ENCODE data around the gene PLAAT5.
A peak's percentile ranks its signal among the peaks of the same experiment; 100 is the strongest.

The PLAAT5 gene

GRCh38 chr11:63499874-63500273, 8.9 kb upstream of the PLAAT5 start:
- H3K4me3 ChIP-seq (ENCODE audit: low read length) = no peak overlapping the region
- H3K4me2 ChIP-seq (ENCODE audit: low read length) = no peak overlapping the region
- peaks cover 23% of the 10 kb centered on the region for H3K27me3 ChIP-seq (ENCODE audit: control insufficient read depth, insufficient read depth, low read length)
- no peaks in the 10 kb centered on the region for H3K36me3 ChIP-seq (ENCODE audit: insufficient read depth, low read length)
- no peak overlapping the region for H3K9ac ChIP-seq (ENCODE audit: low read depth, low read length)
- no peaks in the 10 kb centered on the region for H3K9me3 ChIP-seq (replicated peaks; ENCODE audit: low read length)
- H3K4me1 ChIP-seq (ENCODE audit: control insufficient read depth, insufficient read depth, low read length) = no peaks in the 10 kb centered on the region

- Histone ChIP-seq H3K4me1 (ENCODE audit: control insufficient read depth, insufficient read depth, low read length) (peaks cover 13% of the 10 kb centered on the region), H3K9me3 (replicated peaks; ENCODE audit: low read length) (no peaks in the 10 kb centered on the region), H3K36me3 (ENCODE audit: insufficient read depth, low read length) (no peaks in the 10 kb centered on the region), H3K9ac (ENCODE audit: low read depth, low read length) (no peak overlapping the region), H3K4me3 (ENCODE audit: low read length) (no peak overlapping the region), H3K4me2 (ENCODE audit: low read length) (no peak overlapping the region), H3K27me3 (ENCODE audit: control insufficient read depth, insufficient read depth, low read length) (peaks cover 62% of the 10 kb centered on the region)
Observed at GRCh38 chr11:63494975-63495374, 4.0 kb upstream of the PLAAT5 start.

DNA sequence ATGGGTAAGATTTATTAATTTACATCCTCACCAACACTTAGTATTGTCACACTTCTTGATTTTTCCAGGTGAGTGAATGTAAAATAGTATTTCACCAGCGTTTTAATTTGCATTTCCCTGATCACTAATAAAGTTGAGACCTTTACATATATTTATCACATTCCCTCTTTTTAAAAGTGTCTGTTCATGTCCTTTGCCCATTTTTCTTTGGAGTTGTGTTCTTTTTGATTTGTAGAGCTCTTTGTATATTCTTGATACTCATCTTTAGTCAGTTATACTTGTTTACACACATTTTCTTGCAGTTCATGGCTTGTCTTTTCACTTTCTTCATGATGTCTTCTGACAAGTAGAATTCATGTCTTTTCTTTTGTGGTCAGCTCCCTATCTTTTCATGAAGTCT, 2.2 kb upstream of the PLAAT5 start:
- Histone ChIP-seq H3K4me2 (ENCODE audit: low read length) (no peak overlapping the region), H3K4me3 (ENCODE audit: low read length) (no peak overlapping the region), H3K9ac (ENCODE audit: low read depth, low read length) (no peak overlapping the region), H3K9me3 (replicated peaks; ENCODE audit: low read length) (no peaks in the 10 kb centered on the region), H3K27me3 (ENCODE audit: control insufficient read depth, insufficient read depth, low read length) (peaks cover 74% of the 10 kb centered on the region), H3K36me3 (ENCODE audit: insufficient read depth, low read length) (no peaks in the 10 kb centered on the region), H3K4me1 (ENCODE audit: control insufficient read depth, insufficient read depth, low read length) (peaks cover 13% of the 10 kb centered on the region)

DNA sequence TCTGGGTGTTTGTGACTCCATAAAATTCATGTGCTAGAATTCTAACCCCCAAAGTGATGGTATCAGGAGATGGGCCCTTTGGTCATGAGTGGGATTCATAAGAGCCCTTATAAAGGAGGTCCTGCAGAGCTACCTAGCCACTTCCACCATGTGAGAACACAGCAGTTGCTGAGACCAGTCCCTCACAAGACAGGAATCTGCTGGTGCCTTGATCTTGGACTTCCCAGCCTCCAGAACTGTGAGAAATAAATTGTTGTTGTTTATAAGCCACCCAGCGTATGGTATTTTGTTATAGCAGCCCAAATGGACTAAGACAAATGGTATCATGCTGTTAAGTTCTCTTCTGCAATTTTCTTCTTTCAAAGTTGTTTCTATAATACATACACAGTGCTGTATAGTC, 1.5 kb upstream of the PLAAT5 start:
- Histone ChIP-seq H3K9ac (ENCODE audit: low read depth, low read length) (no peak overlapping the region), H3K4me2 (ENCODE audit: low read length) (no peak overlapping the region), H3K27me3 (ENCODE audit: control insufficient read depth, insufficient read depth, low read length) (peaks cover 74% of the 10 kb centered on the region), H3K9me3 (replicated peaks; ENCODE audit: low read length) (no peaks in the 10 kb centered on the region), H3K4me3 (ENCODE audit: low read length) (no peak overlapping the region), H3K4me1 (ENCODE audit: control insufficient read depth, insufficient read depth, low read length) (peaks cover 13% of the 10 kb centered on the region), H3K36me3 (ENCODE audit: insufficient read depth, low read length) (no peaks in the 10 kb centered on the region)

GRCh38 chr11:63491636-63492372, 837 bp upstream of the PLAAT5 start:
- H3K27me3 ChIP-seq (ENCODE audit: control insufficient read depth, insufficient read depth, low read length) = peaks cover 76% of the 10 kb centered on the region
- H3K4me3 ChIP-seq (ENCODE audit: low read length) = no peak overlapping the region
- no peak overlapping the region for H3K9ac ChIP-seq (ENCODE audit: low read depth, low read length)
- no peaks in the 10 kb centered on the region for H3K36me3 ChIP-seq (ENCODE audit: insufficient read depth, low read length)
- H3K9me3 ChIP-seq (replicated peaks; ENCODE audit: low read length) = no peaks in the 10 kb centered on the region
- H3K4me2 ChIP-seq (ENCODE audit: low read length) = peak overlapping the region; percentile 82
- peaks cover 13% of the 10 kb centered on the region for H3K4me1 ChIP-seq (ENCODE audit: control insufficient read depth, insufficient read depth, low read length)

GRCh38 chr11:63491240-63491587, 247 bp upstream of the PLAAT5 start:
- Histone ChIP-seq H3K9ac (ENCODE audit: low read depth, low read length) (no peak overlapping the region), H3K4me1 (ENCODE audit: control insufficient read depth, insufficient read depth, low read length) (peaks cover 13% of the 10 kb centered on the region), H3K4me3 (ENCODE audit: low read length) (peak overlapping the region; percentile 67), H3K4me2 (ENCODE audit: low read length) (peak overlapping the region; percentile 82), H3K27me3 (ENCODE audit: control insufficient read depth, insufficient read depth, low read length) (peaks cover 74% of the 10 kb centered on the region), H3K36me3 (ENCODE audit: insufficient read depth, low read length) (no peaks in the 10 kb centered on the region), H3K9me3 (replicated peaks; ENCODE audit: low read length) (no peaks in the 10 kb centered on the region)

GRCh38 chr11:63489879-63490278, 1.1 kb downstream of the PLAAT5 start:
- Histone ChIP-seq H3K4me3 (ENCODE audit: low read length) (no peak overlapping the region), H3K27me3 (ENCODE audit: control insufficient read depth, insufficient read depth, low read length) (peaks cover 72% of the 10 kb centered on the region), H3K9ac (ENCODE audit: low read depth, low read length) (no peak overlapping the region), H3K4me1 (ENCODE audit: control insufficient read depth, insufficient read depth, low read length) (peaks cover 13% of the 10 kb centered on the region), H3K4me2 (ENCODE audit: low read length) (no peak overlapping the region), H3K9me3 (replicated peaks; ENCODE audit: low read length) (peaks cover 2% of the 10 kb centered on the region), H3K36me3 (ENCODE audit: insufficient read depth, low read length) (no peaks in the 10 kb centered on the region)

GRCh38 chr11:63488789-63489188, 2.2 kb downstream of the PLAAT5 start:
- H3K9ac ChIP-seq (ENCODE audit: low read depth, low read length) = no peak overlapping the region
- H3K4me1 ChIP-seq (ENCODE audit: control insufficient read depth, insufficient read depth, low read length) = peaks cover 13% of the 10 kb centered on the region
- H3K4me2 ChIP-seq (ENCODE audit: low read length) = no peak overlapping the region
- H3K4me3 ChIP-seq (ENCODE audit: low read length) = no peak overlapping the region
- no peaks in the 10 kb centered on the region for H3K36me3 ChIP-seq (ENCODE audit: insufficient read depth, low read length)
- H3K27me3 ChIP-seq (ENCODE audit: control insufficient read depth, insufficient read depth, low read length) = peaks cover 71% of the 10 kb centered on the region
- H3K9me3 ChIP-seq (replicated peaks; ENCODE audit: low read length) = peaks cover 2% of the 10 kb centered on the region

DNA sequence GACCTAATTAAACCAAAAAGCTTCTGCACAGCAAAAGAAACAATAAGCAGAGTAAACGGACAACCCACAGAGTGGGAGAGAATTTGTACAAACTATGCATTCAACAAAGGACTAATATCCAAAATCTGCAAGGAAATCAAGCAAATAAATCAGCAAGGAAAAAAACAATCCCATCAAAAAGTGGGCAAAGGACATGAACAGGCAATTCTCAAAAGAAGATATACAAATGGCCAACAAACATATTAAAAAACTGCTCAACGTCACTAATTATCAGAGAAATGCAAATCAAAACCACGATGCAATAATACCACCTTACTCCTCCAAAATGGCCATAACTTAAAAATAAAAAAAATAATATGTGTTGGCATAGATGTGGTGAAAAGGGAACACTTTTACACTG, 5.2 kb downstream of the PLAAT5 start:
- Histone ChIP-seq H3K4me3 (ENCODE audit: low read length) (no peak overlapping the region), H3K27me3 (ENCODE audit: control insufficient read depth, insufficient read depth, low read length) (peaks cover 54% of the 10 kb centered on the region), H3K36me3 (ENCODE audit: insufficient read depth, low read length) (no peaks in the 10 kb centered on the region), H3K9me3 (replicated peaks; ENCODE audit: low read length) (peaks cover 2% of the 10 kb centered on the region), H3K9ac (ENCODE audit: low read depth, low read length) (no peak overlapping the region), H3K4me2 (ENCODE audit: low read length) (no peak overlapping the region), H3K4me1 (ENCODE audit: control insufficient read depth, insufficient read depth, low read length) (peaks cover 8% of the 10 kb centered on the region)

- Histone ChIP-seq H3K9me3 (replicated peaks; ENCODE audit: low read length) (peaks cover 7% of the 10 kb centered on the region), H3K36me3 (ENCODE audit: insufficient read depth, low read length) (no peaks in the 10 kb centered on the region), H3K9ac (ENCODE audit: low read depth, low read length) (no peak overlapping the region), H3K27me3 (ENCODE audit: control insufficient read depth, insufficient read depth, low read length) (peaks cover 27% of the 10 kb centered on the region), H3K4me2 (ENCODE audit: low read length) (no peak overlapping the region), H3K4me1 (ENCODE audit: control insufficient read depth, insufficient read depth, low read length) (no peaks in the 10 kb centered on the region), H3K4me3 (ENCODE audit: low read length) (no peak overlapping the region)
Observed at GRCh38 chr11:63480039-63480438, 10.9 kb downstream of the PLAAT5 start.

DNA sequence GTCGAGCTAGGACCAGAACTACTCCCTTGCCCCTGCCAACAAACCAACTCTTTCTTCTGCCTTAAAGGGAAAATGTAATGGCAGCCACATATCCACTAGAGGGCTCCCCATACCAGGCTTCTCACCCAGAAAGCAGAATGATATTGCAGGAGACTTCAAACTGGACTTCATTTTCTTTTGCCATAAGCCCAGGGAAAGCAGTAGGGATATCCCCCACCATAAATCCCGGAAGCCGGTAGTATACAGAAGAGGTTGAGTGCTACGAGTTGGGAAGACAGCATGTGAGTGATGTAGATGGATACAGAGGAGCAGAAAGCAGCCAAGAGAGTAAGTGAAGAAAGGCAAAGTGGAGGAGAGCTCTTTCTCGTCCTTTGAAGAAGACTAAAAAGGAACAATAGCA, 12.1 kb downstream of the PLAAT5 start:
- H3K27me3 ChIP-seq (ENCODE audit: control insufficient read depth, insufficient read depth, low read length) = peaks cover 24% of the 10 kb centered on the region
- H3K4me1 ChIP-seq (ENCODE audit: control insufficient read depth, insufficient read depth, low read length) = no peaks in the 10 kb centered on the region
- H3K9me3 ChIP-seq (replicated peaks; ENCODE audit: low read length) = peaks cover 7% of the 10 kb centered on the region

DNA sequence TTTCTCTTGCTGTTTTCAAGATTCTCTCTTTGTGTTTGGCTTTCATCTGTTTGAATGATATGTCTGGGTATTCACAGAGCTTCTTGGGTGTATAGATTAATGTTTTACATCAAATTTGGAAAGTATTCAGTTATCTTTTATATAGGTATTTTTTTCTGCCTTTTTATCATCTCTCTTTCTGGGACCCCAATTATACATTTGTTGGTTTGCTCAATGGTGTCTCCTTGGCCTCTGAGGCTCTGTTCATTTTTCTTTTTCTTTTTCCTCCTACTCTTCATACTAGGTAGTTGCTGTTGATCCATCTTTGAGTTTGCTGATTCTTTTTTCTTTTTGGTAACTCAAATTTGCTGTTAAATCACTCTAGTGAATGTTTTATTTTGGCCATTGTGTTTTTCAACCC, 14.3 kb downstream of the PLAAT5 start:
- peaks cover 15% of the 10 kb centered on the region for H3K27me3 ChIP-seq (ENCODE audit: control insufficient read depth, insufficient read depth, low read length)
- no peak overlapping the region for H3K9ac ChIP-seq (ENCODE audit: low read depth, low read length)

More for the DNA sequence above, 12.1 kb downstream of the PLAAT5 start:
- no peak overlapping the region for H3K9ac ChIP-seq (ENCODE audit: low read depth, low read length)
- no peaks in the 10 kb centered on the region for H3K36me3 ChIP-seq (ENCODE audit: insufficient read depth, low read length)
- peak overlapping the region; percentile 44 for H3K4me2 ChIP-seq (ENCODE audit: low read length)
- no peak overlapping the region for H3K4me3 ChIP-seq (ENCODE audit: low read length)

More for the DNA sequence above, 14.3 kb downstream of the PLAAT5 start:
- Histone ChIP-seq H3K4me3 (ENCODE audit: low read length) (no peak overlapping the region), H3K4me2 (ENCODE audit: low read length) (no peak overlapping the region), H3K9me3 (replicated peaks; ENCODE audit: low read length) (peaks cover 7% of the 10 kb centered on the region), H3K36me3 (ENCODE audit: insufficient read depth, low read length) (no peaks in the 10 kb centered on the region), H3K4me1 (ENCODE audit: control insufficient read depth, insufficient read depth, low read length) (no peaks in the 10 kb centered on the region)

Measured in skeletal muscle satellite cell (primary cell).